GM12878 (cell line): Measurements from ENCODE around the gene CLNS1A. TPM values are rescaled to one million over a fixed set of nuclear protein-coding genes. Genes with fewer than 3 reads are reported as not detected.

ENCODE experiments used
- ATAC-seq: fragments of 200-7000 bp; cut with Tn5 transposase; 3 replicates; pipeline ENCODE4 v1.9.1; 2020; ENCODE audit warnings: mild to moderate bottlenecking, moderate library complexity
- BruUV-seq: library from RNA; stranded (reverse); fragments of 400-500 nt; replicated peaks from 2 replicates; lab custom pipeline; 2021; lab: Mats Ljungman, UMichigan
- CTCF ChIA-PET: fragments of 300-600 bp; sonication (Branson Sonifier 250); formaldehyde crosslinking; extraction: SDS; loops from one replicate; lab custom pipeline; 2021; ENCODE audit warnings: inconsistent platforms; lab: Yijun Ruan, JAX
- POLR2A ChIA-PET: fragments of 350-600 bp; formaldehyde crosslinking; extraction: SDS; loops from one replicate; lab custom pipeline; 2021; ENCODE audit warnings: inconsistent platforms; lab: Charles Lee
- RAD21 ChIA-PET: fragments of 300-600 bp; sonication (Branson Sonifier 250); formaldehyde crosslinking; loops from one replicate; lab custom pipeline; 2023; ENCODE audit warnings: antibody characterized with exemption; ENCODE audit not compliant: unreplicated experiment; lab: Charles Lee
- SMC1A ChIA-PET: fragments of 300-600 bp; sonication (Branson Sonifier 250); formaldehyde crosslinking; loops from one replicate; lab custom pipeline; 2023; ENCODE audit not compliant: unreplicated experiment, uncharacterized antibody; lab: Charles Lee
- DNase-seq: peaks from one replicate; pipeline ENCODE4 v3.0.0-alpha.2; 2011; ENCODE audit warnings: low read depth, low spot score
- FAIRE-seq: peaks from 3 replicates; lab custom pipeline; 2011; peaks lifted over from hg19 to GRCh38; lab: Jason Lieb, UNC
- H2AFZ ChIP-seq: 2 replicates; pipeline ENCODE4 v1.6.0; 2011; ENCODE audit warnings: low read depth, low read length, control low read depth; ENCODE audit not compliant: control insufficient read depth
- H3K27ac ChIP-seq: 2 replicates; pipeline ENCODE4 v1.5.1; 2011; ENCODE audit warnings: control low read depth; ENCODE audit not compliant: control insufficient read depth, insufficient read depth
- H3K27me3 ChIP-seq, 2 experiments: replicated peaks in 1 of 2; 2 replicates each; pipeline versions ENCODE4 v1.6.0 to v1.6.1; 2011; ENCODE audit warnings: low read length in 1 of 2; ENCODE audit not compliant: control insufficient read depth in 2 of 2, insufficient read depth in 2 of 2
- H3K36me3 ChIP-seq, 2 experiments: 2 replicates each; pipeline ENCODE4 v1.5.1; 2011; ENCODE audit warnings: low read length in 1 of 2; ENCODE audit not compliant: control insufficient read depth in 2 of 2, insufficient read depth in 2 of 2
- H3K4me1 ChIP-seq: 2 replicates; pipeline ENCODE4 v1.6.1; 2011; ENCODE audit warnings: mild to moderate bottlenecking, low read length, moderate library complexity, mixed read lengths; ENCODE audit not compliant: control insufficient read depth, insufficient read depth
- H3K4me2 ChIP-seq: 2 replicates; pipeline ENCODE4 v1.6.0; 2011; ENCODE audit warnings: control low read depth; ENCODE audit not compliant: control insufficient read depth, insufficient read depth
- H3K4me3 ChIP-seq: fragments of 200-600 bp; sonication (generic); 2 replicates; pipeline ENCODE4 v1.5.1; 2016
- H3K79me2 ChIP-seq: 2 replicates; pipeline ENCODE4 v1.6.0; 2011; ENCODE audit warnings: low read length; ENCODE audit not compliant: control insufficient read depth, insufficient read depth
- H3K9ac ChIP-seq: 2 replicates; pipeline ENCODE4 v1.8.0; 2011; ENCODE audit warnings: low read length, control low read depth, mixed read lengths; ENCODE audit not compliant: control insufficient read depth, insufficient read depth
- H3K9me3 ChIP-seq: replicated peaks from 3 replicates; pipeline ENCODE4 v1.5.1; 2011; ENCODE audit warnings: mild to moderate bottlenecking, low read length; ENCODE audit not compliant: control insufficient read depth, insufficient read depth
- H4K20me1 ChIP-seq: 2 replicates; pipeline ENCODE4 v1.6.0; 2011; ENCODE audit not compliant: control insufficient read depth, insufficient read depth
- CBX5 ChIP-seq: sonication (generic); IDR thresholded peaks from 2 replicates; pipeline ENCODE4 v1.6.1; 2016; ENCODE audit warnings: low read depth, moderate library complexity, mild to moderate bottlenecking, inconsistent platforms
- CEBPB ChIP-seq, 2 experiments: fragments of 150-350 bp in 1 of 2; IDR thresholded peaks; 2 replicates each; pipeline ENCODE4 v1.6.1; 2012 to 2014; ENCODE audit warnings: low read depth in 2 of 2, low read length in 2 of 2, borderline replicate concordance in 1 of 2, inconsistent platforms in 1 of 2
- EGR1 ChIP-seq, 2 experiments: IDR thresholded peaks; 1 replicate in 1 of 2; 2 replicates in 1 of 2; pipeline ENCODE4 v1.6.1; 2011 to 2012; ENCODE audit warnings: low read depth in 2 of 2, low read length in 2 of 2, borderline replicate concordance in 1 of 2, mild to moderate bottlenecking in 1 of 2, moderate library complexity in 1 of 2
- EZH2 ChIP-seq: IDR thresholded peaks from 2 replicates; pipeline ENCODE4 v1.6.1; 2012; ENCODE audit warnings: low read depth, mild to moderate bottlenecking, control low read depth, inconsistent platforms, low read length, borderline replicate concordance; ENCODE audit not compliant: control insufficient read depth
- FOS ChIP-seq: IDR thresholded peaks from 3 replicates; pipeline ENCODE4 v1.6.1; 2011; ENCODE audit warnings: borderline replicate concordance; ENCODE audit not compliant: insufficient read length; ENCODE audit errors: extremely low read depth
- IKZF2 ChIP-seq, 2 experiments: fragments of 450-650 bp; IDR thresholded peaks; 2 replicates each; pipeline ENCODE4 v1.6.1; 2017; ENCODE audit warnings: mild to moderate bottlenecking in 2 of 2, moderate library complexity in 2 of 2
- MEF2A ChIP-seq: IDR thresholded peaks from 2 replicates; pipeline ENCODE4 v1.6.1; 2011; ENCODE audit warnings: low read depth, mild to moderate bottlenecking, low read length, moderate library complexity; ENCODE audit not compliant: insufficient read depth
- PAX8 ChIP-seq: fragments of 450-650 bp; IDR thresholded peaks from 2 replicates; pipeline ENCODE4 v1.6.1; 2017; ENCODE audit warnings: mild to moderate bottlenecking, moderate library complexity
- RUNX3 ChIP-seq: IDR thresholded peaks from 2 replicates; pipeline ENCODE4 v1.6.1; 2012; ENCODE audit warnings: low read length, inconsistent platforms
- TAF1 ChIP-seq: IDR thresholded peaks from 2 replicates; pipeline ENCODE4 v1.6.1; 2011; ENCODE audit warnings: mild to moderate bottlenecking, low read depth, low read length, borderline replicate concordance
- ZNF207 ChIP-seq: fragments of 450-650 bp; IDR thresholded peaks from 2 replicates; pipeline ENCODE4 v1.6.1; 2014; ENCODE audit warnings: antibody characterized with exemption, mild to moderate bottlenecking, borderline replicate concordance
- WGBS: methylation state at CpG from one replicate; pipeline ENCODE4 v1.1.6; 2016; ENCODE audit warnings: low lambda C conversion rate; ENCODE audit not compliant: insufficient replicate concordance, insufficient coverage; ENCODE audit errors: missing lambda C conversion rate; 5-methylcytosine and 5-hydroxymethylcytosine counted together
- in situ Hi-C: fragments of 300-500 bp; cut with MboI; formaldehyde crosslinking; loops from 9 replicates; pipeline ENCODE4 v1.14.3; 2018; ENCODE audit warnings: mixed read lengths
- intact Hi-C: fragments of 100-400 bp; cut with micrococcal nuclease; formaldehyde crosslinking; loops from one replicate; pipeline ENCODE4 v1.14.2; 2022; ENCODE audit not compliant: unreplicated experiment
- polyA plus RNA-seq, 11 experiments: library from polyadenylated mRNA; depleted of rRNA in 4 of 11; unstranded in 6 of 11; stranded (reverse) in 5 of 11; fragments of >200 nt; fragmentation: Nextera tagmentation in 4 of 11; fragmentation: Illumina TruSeq in 1 of 11; extraction: Ambion mirVana in 4 of 11; extraction: Trizol in 1 of 11; gene quantifications; 1 replicate in 1 of 11; 2 replicates in 10 of 11; pipeline versions ENCODE4 v1.2.1 to v1.2.3, GENCODE V29; 2011 to 2016; ENCODE audit warnings: inconsistent platforms in 2 of 11, missing spikeins in 2 of 11, low read depth in 1 of 11
- total RNA-seq, 4 experiments: library from RNA; depleted of rRNA in 3 of 4; stranded (reverse); fragments of >200 nt in 3 of 4; fragmentation: Illumina TruSeq in 1 of 4; extraction: Trizol in 1 of 4; gene quantifications; 2 replicates each; pipeline versions ENCODE4 v1.2.1 to v1.2.3, GENCODE V29; 2013 to 2021
- TF ChIP-seq, protein P1 (sequence below): fragments of 450-650 bp; IDR thresholded peaks from 2 replicates; pipeline ENCODE4 v1.6.1; 2016; ENCODE audit warnings: mild to moderate bottlenecking
- TF ChIP-seq, protein P2 (sequence below): fragments of 450-650 bp; IDR thresholded peaks from 2 replicates; pipeline ENCODE4 v1.6.1; 2014; ENCODE audit warnings: mild to moderate bottlenecking
- TF ChIP-seq, protein P3 (sequence below): fragments of 450-650 bp; IDR thresholded peaks from 2 replicates; pipeline ENCODE4 v1.6.1; 2017; ENCODE audit warnings: mild to moderate bottlenecking, moderate library complexity

The CLNS1A gene
- total and polyA plus RNA-seq, 10 of the 15 experiments (the other 5 are each of a cell fraction or from before 2014, with no cell fraction given) = 74.1 to 247 (median 167) TPM

DNA sequence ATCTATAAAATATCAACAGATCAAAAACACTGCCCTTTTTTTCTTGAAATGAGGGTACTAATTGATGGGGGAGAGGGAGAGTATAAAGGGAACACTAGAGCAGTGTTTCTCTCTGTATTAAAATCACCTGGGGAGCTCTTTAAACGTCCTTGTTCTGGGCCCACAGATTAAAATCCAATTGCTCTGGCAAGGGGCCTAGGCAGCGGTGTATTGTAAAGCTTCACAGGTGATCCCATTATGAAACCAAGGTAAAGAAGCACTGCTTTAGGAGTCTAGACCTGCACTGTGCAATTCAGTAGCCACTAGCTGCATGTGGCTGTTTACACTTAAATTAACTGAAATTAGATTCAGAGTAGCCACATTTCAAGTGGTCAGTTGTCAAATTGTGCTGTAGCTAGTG lies 44.9 kb downstream of the CLNS1A start (continued):
- TF ChIP-seq, protein P1, sequence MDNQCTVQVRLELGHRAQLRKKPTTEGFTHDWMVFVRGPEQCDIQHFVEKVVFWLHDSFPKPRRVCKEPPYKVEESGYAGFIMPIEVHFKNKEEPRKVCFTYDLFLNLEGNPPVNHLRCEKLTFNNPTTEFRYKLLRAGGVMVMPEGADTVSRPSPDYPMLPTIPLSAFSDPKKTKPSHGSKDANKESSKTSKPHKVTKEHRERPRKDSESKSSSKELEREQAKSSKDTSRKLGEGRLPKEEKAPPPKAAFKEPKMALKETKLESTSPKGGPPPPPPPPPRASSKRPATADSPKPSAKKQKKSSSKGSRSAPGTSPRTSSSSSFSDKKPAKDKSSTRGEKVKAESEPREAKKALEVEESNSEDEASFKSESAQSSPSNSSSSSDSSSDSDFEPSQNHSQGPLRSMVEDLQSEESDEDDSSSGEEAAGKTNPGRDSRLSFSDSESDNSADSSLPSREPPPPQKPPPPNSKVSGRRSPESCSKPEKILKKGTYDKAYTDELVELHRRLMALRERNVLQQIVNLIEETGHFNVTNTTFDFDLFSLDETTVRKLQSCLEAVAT = no peak

DNA sequence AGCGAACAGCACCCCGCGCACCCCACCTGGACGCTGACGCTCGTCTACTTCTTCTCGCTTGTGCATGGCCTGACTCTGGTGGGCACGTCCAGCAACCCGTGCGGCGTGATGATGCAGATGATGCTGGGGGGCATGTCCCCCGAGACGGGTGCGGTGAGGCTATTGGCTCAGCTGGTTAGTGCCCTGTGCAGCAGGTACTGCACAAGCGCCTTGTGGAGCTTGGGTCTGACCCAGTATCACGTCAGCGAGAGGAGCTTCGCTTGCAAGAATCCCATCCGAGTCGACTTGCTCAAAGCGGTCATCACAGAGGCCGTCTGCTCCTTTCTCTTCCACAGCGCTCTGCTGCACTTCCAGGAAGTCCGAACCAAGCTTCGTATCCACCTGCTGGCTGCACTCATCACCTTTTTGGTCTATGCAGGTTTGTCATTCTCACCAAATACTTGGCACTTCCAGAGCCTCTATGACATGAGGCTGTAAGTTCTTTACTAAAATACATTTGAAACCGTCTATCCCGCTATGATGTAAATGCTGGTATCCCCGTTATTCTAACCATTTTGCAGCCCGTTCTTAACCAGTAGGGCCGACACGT lies 47.3 kb downstream of the CLNS1A start:
- no peak for DNase-seq
- no TSS peak for BruUV-seq
- no peak for TF ChIP-seq IKZF2 (IDR thresholded peaks at IDR 0.05)
- no peak for TF ChIP-seq FOS
- no peak for TF ChIP-seq EZH2
- TF ChIP-seq EGR1 (IDR thresholded peaks at IDR 0.05; ENCODE audit: borderline replicate concordance in 1 of 2, low read depth in 2 of 2, low read length in 2 of 2) = no peak
- TF ChIP-seq RUNX3 = no peak
- TF ChIP-seq TAF1 = no peak
- TF ChIP-seq, protein P2, sequence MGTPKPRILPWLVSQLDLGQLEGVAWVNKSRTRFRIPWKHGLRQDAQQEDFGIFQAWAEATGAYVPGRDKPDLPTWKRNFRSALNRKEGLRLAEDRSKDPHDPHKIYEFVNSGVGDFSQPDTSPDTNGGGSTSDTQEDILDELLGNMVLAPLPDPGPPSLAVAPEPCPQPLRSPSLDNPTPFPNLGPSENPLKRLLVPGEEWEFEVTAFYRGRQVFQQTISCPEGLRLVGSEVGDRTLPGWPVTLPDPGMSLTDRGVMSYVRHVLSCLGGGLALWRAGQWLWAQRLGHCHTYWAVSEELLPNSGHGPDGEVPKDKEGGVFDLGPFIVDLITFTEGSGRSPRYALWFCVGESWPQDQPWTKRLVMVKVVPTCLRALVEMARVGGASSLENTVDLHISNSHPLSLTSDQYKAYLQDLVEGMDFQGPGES = no peak
- TF ChIP-seq CBX5 = no peak
- no peak for TF ChIP-seq PAX8
- TF ChIP-seq CEBPB (IDR thresholded peaks at IDR 0.05; ENCODE audit: borderline replicate concordance in 1 of 2, low read depth in 2 of 2, low read length in 2 of 2) = no peak
- TF ChIP-seq MEF2A = no peak
- no peak for TF ChIP-seq ZNF207
- TF ChIP-seq, protein P3, sequence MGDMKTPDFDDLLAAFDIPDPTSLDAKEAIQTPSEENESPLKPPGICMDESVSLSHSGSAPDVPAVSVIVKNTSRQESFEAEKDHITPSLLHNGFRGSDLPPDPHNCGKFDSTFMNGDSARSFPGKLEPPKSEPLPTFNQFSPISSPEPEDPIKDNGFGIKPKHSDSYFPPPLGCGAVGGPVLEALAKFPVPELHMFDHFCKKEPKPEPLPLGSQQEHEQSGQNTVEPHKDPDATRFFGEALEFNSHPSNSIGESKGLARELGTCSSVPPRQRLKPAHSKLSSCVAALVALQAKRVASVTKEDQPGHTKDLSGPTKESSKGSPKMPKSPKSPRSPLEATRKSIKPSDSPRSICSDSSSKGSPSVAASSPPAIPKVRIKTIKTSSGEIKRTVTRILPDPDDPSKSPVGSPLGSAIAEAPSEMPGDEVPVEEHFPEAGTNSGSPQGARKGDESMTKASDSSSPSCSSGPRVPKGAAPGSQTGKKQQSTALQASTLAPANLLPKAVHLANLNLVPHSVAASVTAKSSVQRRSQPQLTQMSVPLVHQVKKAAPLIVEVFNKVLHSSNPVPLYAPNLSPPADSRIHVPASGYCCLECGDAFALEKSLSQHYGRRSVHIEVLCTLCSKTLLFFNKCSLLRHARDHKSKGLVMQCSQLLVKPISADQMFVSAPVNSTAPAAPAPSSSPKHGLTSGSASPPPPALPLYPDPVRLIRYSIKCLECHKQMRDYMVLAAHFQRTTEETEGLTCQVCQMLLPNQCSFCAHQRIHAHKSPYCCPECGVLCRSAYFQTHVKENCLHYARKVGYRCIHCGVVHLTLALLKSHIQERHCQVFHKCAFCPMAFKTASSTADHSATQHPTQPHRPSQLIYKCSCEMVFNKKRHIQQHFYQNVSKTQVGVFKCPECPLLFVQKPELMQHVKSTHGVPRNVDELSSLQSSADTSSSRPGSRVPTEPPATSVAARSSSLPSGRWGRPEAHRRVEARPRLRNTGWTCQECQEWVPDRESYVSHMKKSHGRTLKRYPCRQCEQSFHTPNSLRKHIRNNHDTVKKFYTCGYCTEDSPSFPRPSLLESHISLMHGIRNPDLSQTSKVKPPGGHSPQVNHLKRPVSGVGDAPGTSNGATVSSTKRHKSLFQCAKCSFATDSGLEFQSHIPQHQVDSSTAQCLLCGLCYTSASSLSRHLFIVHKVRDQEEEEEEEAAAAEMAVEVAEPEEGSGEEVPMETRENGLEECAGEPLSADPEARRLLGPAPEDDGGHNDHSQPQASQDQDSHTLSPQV = no peak

More for the DNA sequence above, 47.3 kb downstream of the CLNS1A start:
- 3% methylated on average over 30 of the region's 31 CpGs for WGBS
- no peak overlapping the region for H3K27ac ChIP-seq
- peak overlapping the region; percentile 83; the same call in 1 of the 2 replicates for H3K4me3 ChIP-seq
- SMC1A ChIA-PET = interaction anchor here (1.3 kb wide), 1 partner anchor 29 kb away, joined by 3 read pairs; no protein-coding TSS in a partner anchor
- no peaks in the 10 kb centered on the region for H3K79me2 ChIP-seq
- peak overlapping the region; percentile 85 for H3K4me2 ChIP-seq
- ATAC-seq = no peak; the same call in 2 of the 3 replicates
- no peak overlapping the region for H3K9ac ChIP-seq
- no peaks in the 10 kb centered on the region for H3K9me3 ChIP-seq
- no peak for FAIRE-seq
- RAD21 ChIA-PET = interaction anchor here (0.7 kb wide), 1 partner anchor 34 kb away, joined by 3 read pairs; no protein-coding TSS in a partner anchor
- intact Hi-C loops (no loop called here), in situ Hi-C loops (no loop called here)
- peaks cover 6% of the 10 kb centered on the region; the same call in 1 of the 2 replicates for H3K4me1 ChIP-seq
- POLR2A ChIA-PET = no interaction called here
- no peaks in the 10 kb centered on the region for H3K36me3 ChIP-seq
- no peaks in the 10 kb centered on the region for H3K27me3 ChIP-seq
- CTCF ChIA-PET = interaction anchor here (0.7 to 1.3 kb wide), 2 partner anchors 28 to 566 kb away, joined by 3 to 6 read pairs; no protein-coding TSS in a partner anchor
- peak overlapping the region; percentile 96 for H2AFZ ChIP-seq
- H4K20me1 ChIP-seq = no peaks in the 10 kb centered on the region
